NB4 (cell line): Measurements from ENCODE around the gene MAPK4.

Experiments used
- DNase-seq: peaks from one replicate; pipeline ENCODE4 v3.0.0; 2010; ENCODE audit warnings: low read depth
- H3K4me3 ChIP-seq: one replicate; pipeline ENCODE4 v1.5.1; 2011; ENCODE audit warnings: mild to moderate bottlenecking, low read depth, low read length, moderate library complexity
- CTCF ChIP-seq: IDR thresholded peaks from one replicate; pipeline ENCODE4 v1.5.1; 2012; ENCODE audit warnings: low read depth, low read length
- MYC ChIP-seq: IDR thresholded peaks from 2 replicates; pipeline ENCODE4 v1.6.1; 2011; ENCODE audit warnings: low read depth, low read length
- POLR2A ChIP-seq: IDR thresholded peaks from 2 replicates; pipeline ENCODE4 v1.6.1; 2011; ENCODE audit warnings: mild to moderate bottlenecking; ENCODE audit not compliant: insufficient read length; ENCODE audit errors: extremely low read depth
- TF ChIP-seq, protein P1 (sequence below): IDR thresholded peaks from 2 replicates; pipeline ENCODE4 v1.6.1; 2011; ENCODE audit warnings: low read depth, low read length

MAPK4 gene

GRCh38 chr18:50748243-50749229 lies 188.6 kb downstream of the MAPK4 start:
- no peak for TF ChIP-seq POLR2A
- TF ChIP-seq, protein P1, sequence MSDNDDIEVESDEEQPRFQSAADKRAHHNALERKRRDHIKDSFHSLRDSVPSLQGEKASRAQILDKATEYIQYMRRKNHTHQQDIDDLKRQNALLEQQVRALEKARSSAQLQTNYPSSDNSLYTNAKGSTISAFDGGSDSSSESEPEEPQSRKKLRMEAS, result no peak
- TF ChIP-seq MYC, result no peak
- no peak overlapping the region for H3K4me3 ChIP-seq
- DNase-seq, result no peak

DNA sequence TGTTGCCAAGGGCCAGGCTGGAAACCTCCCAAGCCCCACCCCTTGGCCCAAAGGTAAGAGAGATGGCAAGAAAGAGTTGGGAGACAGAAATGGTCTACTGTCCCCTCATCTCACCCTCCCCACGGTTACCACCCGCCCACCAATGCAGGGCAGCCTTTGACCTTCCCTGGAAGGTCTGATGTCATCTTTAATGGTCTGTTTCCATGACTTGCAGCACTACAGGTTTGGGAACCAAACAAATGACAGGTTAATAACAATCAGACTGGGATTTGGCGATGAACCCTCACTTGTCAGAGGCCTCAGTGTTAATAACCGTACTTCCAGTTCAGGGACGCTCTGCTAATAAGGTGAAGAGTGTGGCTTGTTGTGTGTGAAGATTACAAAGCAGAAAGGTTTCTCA lies 189.5 kb downstream of the MAPK4 start:
- H3K4me3 ChIP-seq, result no peak overlapping the region
- DNase-seq, result no peak
- TF ChIP-seq, protein P1, result no peak
- no peak for TF ChIP-seq POLR2A
- TF ChIP-seq MYC, result no peak
- no peak for TF ChIP-seq CTCF

- TF ChIP-seq, protein P1, result no peak
- TF ChIP-seq MYC (no peak), CTCF (no peak), POLR2A (no peak)
- DNase-seq, result no peak
- no peak overlapping the region for H3K4me3 ChIP-seq
These were observed 190.1 kb downstream of the MAPK4 start for GRCh38 chr18:50749945-50750344.

- TF ChIP-seq MYC (no peak), CTCF (no peak)
- TF ChIP-seq, protein P1, result no peak
- DNase-seq, result no peak
- no peak overlapping the region for H3K4me3 ChIP-seq
These were observed 190.7 kb downstream of the MAPK4 start for GRCh38 chr18:50750546-50750945.

- no peak for DNase-seq
- H3K4me3 ChIP-seq, result no peak overlapping the region
- TF ChIP-seq POLR2A, result no peak
- TF ChIP-seq, protein P1, result no peak
These were observed 191.6 kb downstream of the MAPK4 start for GRCh38 chr18:50751490-50751889.

DNA sequence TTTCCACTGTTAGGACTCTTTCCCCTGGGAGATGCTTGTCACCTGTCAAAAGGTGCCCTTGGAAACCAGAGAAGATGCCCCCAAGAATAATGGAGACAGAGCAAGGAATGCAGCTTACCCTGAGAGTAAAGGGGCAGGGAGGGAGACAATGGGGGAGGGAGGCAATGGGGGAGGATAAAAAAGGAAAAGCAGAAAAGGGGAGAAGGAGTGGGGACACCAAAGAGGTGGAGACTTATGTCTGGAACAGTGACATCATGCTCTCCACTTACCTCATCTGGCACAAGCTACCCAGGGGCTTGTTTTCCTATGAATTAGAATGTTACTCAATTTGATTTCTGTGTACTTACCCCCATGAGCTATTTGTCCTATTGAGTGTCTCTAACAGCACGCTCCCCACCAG lies 192.1 kb downstream of the MAPK4 start:
- no peak for TF ChIP-seq CTCF
- TF ChIP-seq POLR2A, result no peak
- TF ChIP-seq, protein P1, result no peak
- no peak for TF ChIP-seq MYC
- no peak for DNase-seq
- no peak overlapping the region for H3K4me3 ChIP-seq
